ENCODE data around the gene LIPC.

The LIPC gene

DNA sequence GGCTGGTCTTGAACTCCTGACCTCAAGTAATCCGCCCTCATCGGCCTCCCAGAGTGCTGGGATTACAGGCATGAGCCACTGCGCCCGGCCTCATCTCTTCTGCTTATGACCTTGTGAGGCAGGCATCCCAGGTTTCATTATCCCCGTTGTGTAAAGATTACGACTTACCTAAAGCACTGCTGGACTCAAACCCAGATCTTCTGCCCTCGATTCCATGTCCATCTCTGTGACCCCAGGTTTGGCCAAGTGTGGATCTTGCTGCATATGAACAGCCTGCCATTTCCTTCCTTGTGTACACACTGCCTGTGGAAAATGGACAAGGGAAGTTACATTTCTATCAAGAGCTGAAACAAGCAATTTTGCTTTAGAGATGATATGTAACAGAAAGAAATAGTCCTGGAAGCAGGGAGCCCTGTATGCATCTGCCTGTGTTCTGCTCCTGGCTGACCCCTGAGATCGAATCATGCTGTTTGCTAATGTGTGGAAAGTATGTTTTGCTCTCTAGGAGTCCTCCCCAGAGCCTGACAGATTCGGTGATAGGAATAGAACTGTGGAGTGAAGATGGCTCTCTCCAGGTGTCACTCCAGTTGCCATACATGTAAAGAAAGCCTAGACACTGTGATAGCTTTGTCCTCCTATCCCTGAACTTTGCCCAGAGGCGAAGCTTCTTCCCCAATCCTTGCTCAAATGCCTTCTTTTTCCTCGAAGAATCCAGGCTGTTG lies 11.8 kb upstream of the LIPC start:
- ChIA-PET POLR2A (no interaction called here), CTCF (interaction anchor here (0.6 kb wide), 1 partner anchor 54 kb away, joined by 3 read pairs; no protein-coding TSS in a partner anchor)
- H3K36me3 ChIP-seq (ENCODE audit: control insufficient read depth in 2 of 2, insufficient read depth in 1 of 2, low read length in 2 of 2) = no peaks in the 10 kb centered on the region
- H3K9me3 ChIP-seq (ENCODE audit: control insufficient read depth, insufficient read depth, low read depth, low read length) = no peaks in the 10 kb centered on the region
- no peak for TF ChIP-seq ZNF558 (tag by site-specific recombination; IDR thresholded peaks at IDR 0.05)
- TF ChIP-seq ZEB2 (tag by site-specific recombination; IDR thresholded peaks at IDR 0.05) = no peak
- TF ChIP-seq ZNF354C (tag by site-specific recombination; IDR thresholded peaks at IDR 0.05; ENCODE audit: borderline replicate concordance, low read depth) = no peak
- H3K27ac ChIP-seq (ENCODE audit: extremely low read depth, low read depth, low read length) = no peak overlapping the region
- no peak overlapping the region for H3K4me3 ChIP-seq (ENCODE audit: low read depth, low read length)
- no peaks in the 10 kb centered on the region for H3K4me1 ChIP-seq (ENCODE audit: control insufficient read depth, insufficient read depth, low read length)

DNA sequence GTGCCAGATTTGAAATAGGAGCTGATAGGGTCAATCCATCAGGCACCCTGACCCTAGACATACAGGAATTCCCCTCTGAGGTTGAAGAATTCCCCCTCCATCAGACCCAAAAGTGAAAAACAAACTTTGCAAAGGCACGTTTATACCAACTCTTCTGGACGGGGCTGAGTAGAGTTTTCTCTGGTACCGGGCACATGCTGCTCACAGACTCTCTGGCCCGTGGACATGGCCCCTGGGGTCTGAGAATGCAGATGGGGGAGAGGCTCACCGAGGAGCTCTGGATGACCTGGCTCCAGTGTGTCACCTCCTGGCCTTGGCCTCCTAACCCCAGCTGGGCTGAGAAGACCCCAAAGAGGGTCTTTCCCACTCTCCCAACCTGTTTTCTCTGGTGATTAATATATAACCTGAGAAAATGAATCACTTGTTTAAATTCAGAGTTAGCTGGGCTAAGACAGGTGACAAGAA lies 11.2 kb upstream of the LIPC start:
- H3K4me3 ChIP-seq (ENCODE audit: low read depth, low read length) = no peak overlapping the region
- H3K9me3 ChIP-seq (ENCODE audit: control insufficient read depth, insufficient read depth, low read depth, low read length) = no peaks in the 10 kb centered on the region
- TF ChIP-seq, protein P1, sequence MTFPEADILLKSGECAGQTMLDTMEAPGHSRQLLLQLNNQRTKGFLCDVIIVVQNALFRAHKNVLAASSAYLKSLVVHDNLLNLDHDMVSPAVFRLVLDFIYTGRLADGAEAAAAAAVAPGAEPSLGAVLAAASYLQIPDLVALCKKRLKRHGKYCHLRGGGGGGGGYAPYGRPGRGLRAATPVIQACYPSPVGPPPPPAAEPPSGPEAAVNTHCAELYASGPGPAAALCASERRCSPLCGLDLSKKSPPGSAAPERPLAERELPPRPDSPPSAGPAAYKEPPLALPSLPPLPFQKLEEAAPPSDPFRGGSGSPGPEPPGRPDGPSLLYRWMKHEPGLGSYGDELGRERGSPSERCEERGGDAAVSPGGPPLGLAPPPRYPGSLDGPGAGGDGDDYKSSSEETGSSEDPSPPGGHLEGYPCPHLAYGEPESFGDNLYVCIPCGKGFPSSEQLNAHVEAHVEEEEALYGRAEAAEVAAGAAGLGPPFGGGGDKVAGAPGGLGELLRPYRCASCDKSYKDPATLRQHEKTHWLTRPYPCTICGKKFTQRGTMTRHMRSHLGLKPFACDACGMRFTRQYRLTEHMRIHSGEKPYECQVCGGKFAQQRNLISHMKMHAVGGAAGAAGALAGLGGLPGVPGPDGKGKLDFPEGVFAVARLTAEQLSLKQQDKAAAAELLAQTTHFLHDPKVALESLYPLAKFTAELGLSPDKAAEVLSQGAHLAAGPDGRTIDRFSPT (tag by site-specific recombination; IDR thresholded peaks at IDR 0.05) = no peak
- TF ChIP-seq, protein P2, sequence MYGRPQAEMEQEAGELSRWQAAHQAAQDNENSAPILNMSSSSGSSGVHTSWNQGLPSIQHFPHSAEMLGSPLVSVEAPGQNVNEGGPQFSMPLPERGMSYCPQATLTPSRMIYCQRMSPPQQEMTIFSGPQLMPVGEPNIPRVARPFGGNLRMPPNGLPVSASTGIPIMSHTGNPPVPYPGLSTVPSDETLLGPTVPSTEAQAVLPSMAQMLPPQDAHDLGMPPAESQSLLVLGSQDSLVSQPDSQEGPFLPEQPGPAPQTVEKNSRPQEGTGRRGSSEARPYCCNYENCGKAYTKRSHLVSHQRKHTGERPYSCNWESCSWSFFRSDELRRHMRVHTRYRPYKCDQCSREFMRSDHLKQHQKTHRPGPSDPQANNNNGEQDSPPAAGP (tag by site-specific recombination; IDR thresholded peaks at IDR 0.05) = no peak
- TF ChIP-seq, protein P3, sequence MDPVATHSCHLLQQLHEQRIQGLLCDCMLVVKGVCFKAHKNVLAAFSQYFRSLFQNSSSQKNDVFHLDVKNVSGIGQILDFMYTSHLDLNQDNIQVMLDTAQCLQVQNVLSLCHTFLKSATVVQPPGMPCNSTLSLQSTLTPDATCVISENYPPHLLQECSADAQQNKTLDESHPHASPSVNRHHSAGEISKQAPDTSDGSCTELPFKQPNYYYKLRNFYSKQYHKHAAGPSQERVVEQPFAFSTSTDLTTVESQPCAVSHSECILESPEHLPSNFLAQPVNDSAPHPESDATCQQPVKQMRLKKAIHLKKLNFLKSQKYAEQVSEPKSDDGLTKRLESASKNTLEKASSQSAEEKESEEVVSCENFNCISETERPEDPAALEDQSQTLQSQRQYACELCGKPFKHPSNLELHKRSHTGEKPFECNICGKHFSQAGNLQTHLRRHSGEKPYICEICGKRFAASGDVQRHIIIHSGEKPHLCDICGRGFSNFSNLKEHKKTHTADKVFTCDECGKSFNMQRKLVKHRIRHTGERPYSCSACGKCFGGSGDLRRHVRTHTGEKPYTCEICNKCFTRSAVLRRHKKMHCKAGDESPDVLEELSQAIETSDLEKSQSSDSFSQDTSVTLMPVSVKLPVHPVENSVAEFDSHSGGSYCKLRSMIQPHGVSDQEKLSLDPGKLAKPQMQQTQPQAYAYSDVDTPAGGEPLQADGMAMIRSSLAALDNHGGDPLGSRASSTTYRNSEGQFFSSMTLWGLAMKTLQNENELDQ (tag by site-specific recombination; IDR thresholded peaks at IDR 0.05; ENCODE audit: low read depth) = no peak
- TF ChIP-seq ZNF843 (tag by site-specific recombination; IDR thresholded peaks at IDR 0.05) (no peak), ZNF223 (tag by site-specific recombination; IDR thresholded peaks at IDR 0.05) (no peak), ZNF530 (tag by site-specific recombination; IDR thresholded peaks at IDR 0.05; ENCODE audit: low read depth) (no peak), ZNF239 (tag by site-specific recombination; IDR thresholded peaks at IDR 0.05) (no peak), ZBTB1 (tag by site-specific recombination; IDR thresholded peaks at IDR 0.05) (no peak), ZNF677 (tag by site-specific recombination; IDR thresholded peaks at IDR 0.05) (no peak), ZNF830 (tag by site-specific recombination; IDR thresholded peaks at IDR 0.05; ENCODE audit: low read depth) (no peak), ZFP37 (tag by site-specific recombination; IDR thresholded peaks at IDR 0.05) (no peak), RBAK (tag by site-specific recombination; IDR thresholded peaks at IDR 0.05) (no peak), ZNF391 (tag by site-specific recombination; IDR thresholded peaks at IDR 0.05; ENCODE audit: borderline replicate concordance, low read depth) (no peak), ZNF19 (tag by site-specific recombination; IDR thresholded peaks at IDR 0.05; ENCODE audit: low read depth) (no peak), ZNF274 (IDR thresholded peaks at IDR 0.05; ENCODE audit: low read length) (no peak), ZNF274 (tag by site-specific recombination; IDR thresholded peaks at IDR 0.05; ENCODE audit: borderline replicate concordance) (no peak), ZNF433 (tag by site-specific recombination; IDR thresholded peaks at IDR 0.05; ENCODE audit: low read depth) (no peak), GFI1B (tag by site-specific recombination; IDR thresholded peaks at IDR 0.05) (no peak)
- TF ChIP-seq, protein P4, sequence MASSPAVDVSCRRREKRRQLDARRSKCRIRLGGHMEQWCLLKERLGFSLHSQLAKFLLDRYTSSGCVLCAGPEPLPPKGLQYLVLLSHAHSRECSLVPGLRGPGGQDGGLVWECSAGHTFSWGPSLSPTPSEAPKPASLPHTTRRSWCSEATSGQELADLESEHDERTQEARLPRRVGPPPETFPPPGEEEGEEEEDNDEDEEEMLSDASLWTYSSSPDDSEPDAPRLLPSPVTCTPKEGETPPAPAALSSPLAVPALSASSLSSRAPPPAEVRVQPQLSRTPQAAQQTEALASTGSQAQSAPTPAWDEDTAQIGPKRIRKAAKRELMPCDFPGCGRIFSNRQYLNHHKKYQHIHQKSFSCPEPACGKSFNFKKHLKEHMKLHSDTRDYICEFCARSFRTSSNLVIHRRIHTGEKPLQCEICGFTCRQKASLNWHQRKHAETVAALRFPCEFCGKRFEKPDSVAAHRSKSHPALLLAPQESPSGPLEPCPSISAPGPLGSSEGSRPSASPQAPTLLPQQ (tag by site-specific recombination; IDR thresholded peaks at IDR 0.05) = no peak
- no peaks in the 10 kb centered on the region for H3K36me3 ChIP-seq (ENCODE audit: control insufficient read depth in 2 of 2, insufficient read depth in 1 of 2, low read length in 2 of 2)
- no peak overlapping the region for H3K27ac ChIP-seq (ENCODE audit: extremely low read depth, low read depth, low read length)
- no peaks in the 10 kb centered on the region for H3K4me1 ChIP-seq (ENCODE audit: control insufficient read depth, insufficient read depth, low read length)
- POLR2A ChIA-PET = no interaction called here
- CTCF ChIA-PET = interaction anchor here (0.6 kb wide), 1 partner anchor 54 kb away, joined by 3 read pairs; no protein-coding TSS in a partner anchor

Data from HEK293 (cell line).